ENCODE measurements around the gene ERCC6.

Gene ERCC6

GRCh38 chr10:49543604-49544003 is 4.7 kb upstream of the ERCC6 start:
- DNase-seq: no peak

GRCh38 chr10:49542353-49542752 is 3.4 kb upstream of the ERCC6 start:
- DNase-seq: no peak

GRCh38 chr10:49541762-49542161 is 2.8 kb upstream of the ERCC6 start:
- DNase-seq: no peak

- DNase-seq: no peak
Observed at GRCh38 chr10:49540056-49540797, 1.3 kb upstream of the ERCC6 start.

GRCh38 chr10:49539320-49539885 is 482 bp upstream of the ERCC6 start:
- DNase-seq: no peak

GRCh38 chr10:49534670-49535381 is 4.1 kb downstream of the ERCC6 start:
- DNase-seq: no peak

- DNase-seq: no peak
Observed at GRCh38 chr10:49532461-49532860, 6.5 kb downstream of the ERCC6 start.

GRCh38 chr10:49528977-49529506 is 9.9 kb downstream of the ERCC6 start:
- no peak for DNase-seq

- DNase-seq: no peak
Observed at GRCh38 chr10:49527850-49528249, 11.1 kb downstream of the ERCC6 start.

- no peak for DNase-seq
Observed at GRCh38 chr10:49527061-49527460, 11.9 kb downstream of the ERCC6 start.

- DNase-seq: no peak
Observed at GRCh38 chr10:49526619-49527018, 12.3 kb downstream of the ERCC6 start.

- no peak for DNase-seq
Observed at GRCh38 chr10:49524496-49524895, 14.4 kb downstream of the ERCC6 start.

GRCh38 chr10:49523301-49523700 is 15.6 kb downstream of the ERCC6 start:
- no peak for DNase-seq

- no peak for DNase-seq
Observed at GRCh38 chr10:49521062-49521461, 17.9 kb downstream of the ERCC6 start.

- DNase-seq: no peak
Observed at GRCh38 chr10:49520122-49520775, 18.7 kb downstream of the ERCC6 start.

GRCh38 chr10:49519717-49520116 is 19.2 kb downstream of the ERCC6 start:
- no peak for DNase-seq

GRCh38 chr10:49518982-49519578 is 19.8 kb downstream of the ERCC6 start:
- DNase-seq: peak; percentile 43

GRCh38 chr10:49518566-49518965 is 20.4 kb downstream of the ERCC6 start:
- no peak for DNase-seq

- no peak for DNase-seq
Observed at GRCh38 chr10:49516216-49516970, 22.5 kb downstream of the ERCC6 start.

- peak; percentile 16 for DNase-seq
Observed at GRCh38 chr10:49512121-49512809, 26.7 kb downstream of the ERCC6 start.

- no peak for DNase-seq
Observed at GRCh38 chr10:49509771-49510303, 29.1 kb downstream of the ERCC6 start.

Measured in CD4-positive, alpha-beta T cell treated with Interleukin-17A for 4 hours (primary cell).